GM18505 (cell line): ENCODE measurements around the gene CARD18.

Experiments
- ATAC-seq: cut with Tn5 transposase; IDR thresholded peaks from one replicate; pipeline ENCODE4 v1.9.1; 2021; ENCODE audit not compliant: unreplicated experiment
- POLR2A ChIP-seq: IDR thresholded peaks from 4 replicates; pipeline ENCODE4 v1.6.1; 2011; ENCODE audit warnings: borderline replicate concordance; ENCODE audit not compliant: insufficient read depth, insufficient read length; ENCODE audit errors: extremely low read depth

CARD18 gene

DNA sequence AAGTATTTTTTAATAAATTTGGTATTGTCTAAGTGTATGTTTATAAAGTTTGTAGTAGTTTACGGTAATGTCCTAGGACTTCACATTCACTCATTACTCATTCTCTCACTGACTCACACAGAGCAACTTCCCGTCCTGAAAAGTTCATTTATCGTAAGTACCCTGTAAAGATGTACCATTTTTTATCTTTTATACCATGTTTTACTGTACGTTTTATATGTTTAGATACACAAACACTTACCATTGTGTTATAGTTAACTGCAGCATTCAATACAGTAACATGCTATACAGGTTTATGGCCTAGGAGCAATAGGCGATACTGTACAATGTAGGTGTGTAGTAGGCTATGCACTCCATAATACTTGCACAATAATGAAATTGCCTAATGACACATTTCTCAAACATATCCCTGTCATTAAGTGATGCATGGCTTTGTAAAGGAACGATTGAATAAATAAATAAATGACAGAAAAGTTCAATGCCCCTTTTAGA lies 12.5 kb upstream of the CARD18 start:
- ATAC-seq, result no peak
- TF ChIP-seq POLR2A, result no peak

GRCh38 chr11:105149477-105149876 lies 9.9 kb upstream of the CARD18 start:
- no peak for ATAC-seq
- TF ChIP-seq POLR2A, result no peak

DNA sequence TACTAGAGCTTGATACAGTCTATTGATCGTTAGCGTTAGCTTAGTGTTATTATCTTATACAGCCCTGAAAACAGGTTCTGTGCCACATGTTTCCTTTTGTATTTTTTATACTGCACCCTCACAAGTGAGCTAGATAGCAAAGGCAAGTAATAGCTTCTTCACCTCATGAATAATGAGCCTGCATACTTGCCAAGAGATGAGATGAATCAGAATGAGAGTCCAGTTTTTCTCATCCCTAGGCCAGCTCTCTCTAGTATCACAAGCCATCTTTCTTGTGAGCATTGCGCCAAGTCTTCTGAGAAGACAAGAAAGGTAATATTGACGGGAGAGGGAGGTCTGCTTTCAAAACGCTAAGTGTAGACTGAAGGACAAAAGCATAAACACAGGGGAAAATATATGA lies 8.7 kb upstream of the CARD18 start:
- TF ChIP-seq POLR2A, result no peak
- no peak for ATAC-seq

GRCh38 chr11:105144887-105145286 lies 5.3 kb upstream of the CARD18 start:
- no peak for TF ChIP-seq POLR2A
- no peak for ATAC-seq

GRCh38 chr11:105142167-105142566 lies 2.6 kb upstream of the CARD18 start:
- no peak for TF ChIP-seq POLR2A
- ATAC-seq, result no peak

DNA sequence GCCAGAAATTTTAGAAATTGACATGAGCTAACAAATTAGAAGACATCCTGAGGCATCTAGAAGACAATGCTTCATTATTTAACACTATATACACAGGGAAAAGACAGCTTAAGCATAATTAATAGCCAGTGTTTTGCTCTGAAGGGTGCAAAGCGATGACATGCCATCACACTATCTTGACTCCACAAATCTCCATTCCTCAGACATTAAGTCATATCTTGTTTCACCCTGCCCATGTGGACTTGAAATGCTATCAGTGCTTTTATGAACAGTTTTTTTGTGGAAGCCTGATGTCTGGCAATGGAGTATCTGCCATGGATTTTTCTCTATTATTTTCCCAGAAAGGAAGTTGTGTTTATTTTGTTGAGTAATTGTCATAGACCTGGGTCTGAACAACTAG lies 2.3 kb downstream of the CARD18 start:
- ATAC-seq, result no peak
- no peak for TF ChIP-seq POLR2A

DNA sequence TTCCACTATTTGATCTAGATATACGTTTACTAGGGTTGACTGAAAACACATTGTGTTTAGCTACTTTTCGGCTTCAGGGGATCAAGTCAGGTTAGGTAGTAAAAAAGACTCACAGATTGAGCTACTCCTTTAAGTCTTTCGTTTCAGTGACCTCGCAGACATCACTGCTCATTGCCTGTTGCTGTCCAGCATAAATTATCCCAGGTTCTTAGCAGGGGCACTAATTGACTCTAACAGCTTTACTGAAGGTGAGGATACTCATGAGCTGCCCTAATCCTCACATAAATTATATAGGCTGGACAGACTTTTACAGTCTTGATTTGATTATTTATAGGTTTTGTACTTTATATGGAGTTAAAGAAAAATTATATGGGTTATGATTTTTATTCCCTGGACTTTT lies 3.7 kb downstream of the CARD18 start:
- no peak for TF ChIP-seq POLR2A
- ATAC-seq, result no peak

DNA sequence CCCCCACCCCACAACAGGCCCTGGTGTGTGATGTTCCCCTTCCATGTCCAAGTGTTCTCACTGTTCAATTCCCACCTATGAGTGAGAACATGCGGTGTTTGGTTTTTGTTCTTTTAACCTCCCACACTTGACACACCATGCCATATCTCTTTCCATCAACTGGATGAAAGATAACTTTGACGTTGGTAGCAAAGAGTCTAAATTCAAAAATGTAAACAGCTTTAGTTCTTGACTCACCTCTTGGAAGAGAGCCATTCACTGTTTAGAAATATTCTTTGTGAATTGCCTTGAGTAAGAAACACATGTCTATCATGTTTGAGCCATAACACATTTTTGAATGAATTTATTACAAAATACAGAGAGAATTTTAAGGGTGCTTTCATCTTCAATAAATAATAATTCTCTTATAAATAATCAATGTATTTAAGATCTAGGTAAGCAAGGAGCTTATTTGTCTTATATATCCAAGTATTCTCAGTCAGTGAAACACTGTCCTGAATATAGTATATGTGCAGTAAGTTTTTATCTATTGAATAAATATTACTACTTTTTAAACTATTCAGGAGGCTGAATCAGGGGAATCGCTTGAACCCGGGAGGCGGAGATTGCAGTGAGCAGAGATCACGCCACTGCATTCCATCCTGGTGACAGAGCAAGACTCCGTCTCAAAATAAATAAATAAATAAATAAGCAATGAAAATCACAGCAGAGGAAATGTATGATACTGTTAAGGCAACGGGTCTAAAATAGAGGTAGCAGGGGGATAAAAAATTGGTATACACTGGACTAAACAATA lies 6.7 kb downstream of the CARD18 start:
- ATAC-seq, result no peak
- TF ChIP-seq POLR2A, result no peak

- ATAC-seq, result no peak
- TF ChIP-seq POLR2A, result no peak
Observed at GRCh38 chr11:105130189-105130813, 9.3 kb downstream of the CARD18 start.

- TF ChIP-seq POLR2A, result no peak
Observed at GRCh38 chr11:105124756-105125155, 14.8 kb downstream of the CARD18 start.

GRCh38 chr11:105111145-105111944 lies 28.2 kb downstream of the CARD18 start:
- TF ChIP-seq POLR2A, result no peak
- ATAC-seq, result no peak

More at GRCh38 chr11:105124756-105125155, 14.8 kb downstream of the CARD18 start:
- ATAC-seq, result no peak

DNA sequence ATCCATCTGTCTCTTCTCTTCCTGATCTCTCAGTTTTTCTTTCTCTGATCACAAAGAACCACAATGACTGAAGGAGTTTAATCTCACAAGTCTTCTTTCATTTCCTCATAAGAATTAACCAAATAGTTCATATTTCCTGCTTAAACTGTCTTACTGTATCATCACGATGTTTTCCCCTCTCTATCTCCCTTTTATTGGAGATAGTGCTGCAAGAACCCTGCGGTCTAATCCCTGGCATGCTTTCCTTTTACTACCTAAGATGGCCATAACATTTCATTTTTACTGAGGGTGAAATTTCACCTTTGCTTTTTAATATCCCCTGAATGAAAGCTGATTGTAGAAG lies 28.9 kb downstream of the CARD18 start:
- TF ChIP-seq POLR2A, result no peak
- no peak for ATAC-seq

GRCh38 chr11:105109855-105110687 lies 29.5 kb downstream of the CARD18 start:
- ATAC-seq, result no peak
- TF ChIP-seq POLR2A, result no peak
